Breast epithelium (tissue), 4 donors: ENCODE data around the gene ASCC1. TPM values are rescaled to one million over a fixed set of nuclear protein-coding genes. Genes with fewer than 3 reads are reported as not detected.

ENCODE experiments used
- DNase-seq, 2 donors: peaks; one replicate each; pipeline ENCODE4 v3.0.0-alpha.2; 2019; ENCODE audit warnings: low spot score in 2 of 2
- H3K27ac ChIP-seq, 2 donors: fragments of 200-600 bp; sonication (generic) in 1 of 2; one replicate each; pipeline ENCODE4 v1.5.1; 2016 to 2019; ENCODE audit warnings: mild to moderate bottlenecking in 1 of 2
- H3K27me3 ChIP-seq, 2 donors: fragments of 200-600 bp; sonication (generic) in 1 of 2; one replicate each; pipeline versions ENCODE4 v1.5.1 to v1.6.0; 2017 to 2019; ENCODE audit warnings: control low read depth in 1 of 2, mild to moderate bottlenecking in 1 of 2
- H3K36me3 ChIP-seq: fragments of 200-600 bp; one replicate; pipeline ENCODE4 v1.5.1; 2019
- H3K4me1 ChIP-seq, 2 donors: fragments of 200-600 bp; sonication (generic); one replicate each; pipeline ENCODE4 v1.5.1; 2016 to 2019; ENCODE audit warnings: control low read depth in 1 of 2
- H3K4me3 ChIP-seq, 3 donors: fragments of 200-600 bp; sonication (generic); 1 replicate in 2 of 3; 2 replicates in 1 of 3; pipeline ENCODE4 v1.5.1; 2016 to 2019; ENCODE audit warnings: mild to moderate bottlenecking in 3 of 3, moderate library complexity in 2 of 3
- H3K9me3 ChIP-seq, 2 donors: fragments of 200-600 bp; sonication (generic) in 1 of 2; one replicate each; pipeline ENCODE4 v1.5.1; 2016 to 2019; ENCODE audit warnings: control low read depth in 1 of 2
- POLR2A ChIP-seq: fragments of 450-650 bp; IDR thresholded peaks from one replicate; pipeline ENCODE4 v1.6.1; 2016; ENCODE audit warnings: antibody characterized with exemption, mild to moderate bottlenecking, moderate library complexity
- POLR2AphosphoS5 ChIP-seq, 3 donors: sonication (generic); formaldehyde crosslinking; IDR thresholded peaks; one replicate each; pipeline ENCODE4 v1.6.1; 2017; ENCODE audit warnings: antibody characterized with exemption in 3 of 3
- intact Hi-C: fragments of 100-400 bp; cut with DNase I; formaldehyde crosslinking; loops from one replicate; pipeline ENCODE4 v1.15.1; 2023; ENCODE audit warnings: low total_unique reads
- total RNA-seq, 3 donors: library from RNA; depleted of rRNA; stranded (reverse); fragments of >200 nt; gene quantifications; one replicate each; pipeline ENCODE4 v1.1.0, GENCODE V29; 2016
- TF ChIP-seq, protein P1 (sequence below), 3 donors: fragments of 450-650 bp; IDR thresholded peaks; one replicate each; pipeline ENCODE4 v1.5.1; 2016 to 2017; ENCODE audit warnings: antibody characterized with exemption in 3 of 3, mild to moderate bottlenecking in 3 of 3, moderate library complexity in 3 of 3

The ASCC1 gene
- total RNA-seq, 3 donors from 2014 or later = 28.5 to 42.9 (median 29.6) TPM

DNA sequence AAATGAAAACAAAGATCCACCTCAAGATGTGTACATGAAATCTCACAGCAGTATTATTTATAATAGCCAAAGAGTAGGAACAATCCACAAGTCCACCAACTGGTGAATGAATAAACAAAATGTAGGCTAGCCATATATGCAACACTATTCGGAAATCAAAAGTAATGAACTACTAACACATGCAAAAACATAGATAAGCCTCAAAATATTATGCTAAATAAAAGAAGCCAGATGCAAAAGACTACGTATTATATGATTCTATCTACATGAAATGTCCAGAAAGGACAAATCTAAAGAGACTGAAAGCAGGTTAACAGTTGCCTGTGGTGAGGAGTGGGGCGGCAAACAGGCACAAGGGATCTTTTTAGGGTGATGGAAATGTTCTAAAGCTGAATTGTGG lies 49.0 kb downstream of the ASCC1 start:
- intact Hi-C loops = no loop called here
- no peak overlapping the region for H3K27ac ChIP-seq
- TF ChIP-seq, protein P1, sequence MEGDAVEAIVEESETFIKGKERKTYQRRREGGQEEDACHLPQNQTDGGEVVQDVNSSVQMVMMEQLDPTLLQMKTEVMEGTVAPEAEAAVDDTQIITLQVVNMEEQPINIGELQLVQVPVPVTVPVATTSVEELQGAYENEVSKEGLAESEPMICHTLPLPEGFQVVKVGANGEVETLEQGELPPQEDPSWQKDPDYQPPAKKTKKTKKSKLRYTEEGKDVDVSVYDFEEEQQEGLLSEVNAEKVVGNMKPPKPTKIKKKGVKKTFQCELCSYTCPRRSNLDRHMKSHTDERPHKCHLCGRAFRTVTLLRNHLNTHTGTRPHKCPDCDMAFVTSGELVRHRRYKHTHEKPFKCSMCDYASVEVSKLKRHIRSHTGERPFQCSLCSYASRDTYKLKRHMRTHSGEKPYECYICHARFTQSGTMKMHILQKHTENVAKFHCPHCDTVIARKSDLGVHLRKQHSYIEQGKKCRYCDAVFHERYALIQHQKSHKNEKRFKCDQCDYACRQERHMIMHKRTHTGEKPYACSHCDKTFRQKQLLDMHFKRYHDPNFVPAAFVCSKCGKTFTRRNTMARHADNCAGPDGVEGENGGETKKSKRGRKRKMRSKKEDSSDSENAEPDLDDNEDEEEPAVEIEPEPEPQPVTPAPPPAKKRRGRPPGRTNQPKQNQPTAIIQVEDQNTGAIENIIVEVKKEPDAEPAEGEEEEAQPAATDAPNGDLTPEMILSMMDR (IDR thresholded peaks at IDR 0.05) = no peak
- TF ChIP-seq POLR2AphosphoS5 (IDR thresholded peaks at IDR 0.05) (no peak), POLR2A (no peak)
- no peaks in the 10 kb centered on the region for H3K36me3 ChIP-seq
- no peaks in the 10 kb centered on the region for H3K27me3 ChIP-seq
- H3K9me3 ChIP-seq = no peaks in the 10 kb centered on the region
- no peak overlapping the region for H3K4me3 ChIP-seq
- no peak for DNase-seq
- no peaks in the 10 kb centered on the region for H3K4me1 ChIP-seq

DNA sequence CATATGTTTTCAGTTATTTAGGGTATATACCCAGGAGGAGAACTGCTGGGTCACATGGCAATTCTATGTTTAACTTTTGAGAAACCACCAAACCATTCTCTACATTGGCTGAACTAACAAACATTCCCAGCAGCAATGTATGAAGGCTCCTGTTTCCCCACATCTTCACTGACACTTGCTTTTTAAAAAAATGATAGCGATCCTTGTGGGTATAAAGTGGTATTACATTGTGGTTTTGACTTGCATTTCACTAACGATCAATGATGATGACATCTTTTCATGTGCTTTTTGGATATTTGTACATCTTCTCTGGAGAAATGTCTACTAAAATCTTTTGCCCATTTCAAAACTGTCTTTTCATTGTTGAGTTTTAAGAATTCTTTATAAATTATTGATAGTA lies 51.5 kb downstream of the ASCC1 start:
- Histone ChIP-seq H3K27me3 (no peaks in the 10 kb centered on the region), H3K9me3 (no peaks in the 10 kb centered on the region), H3K36me3 (no peaks in the 10 kb centered on the region), H3K4me3 (no peak overlapping the region), H3K4me1 (no peaks in the 10 kb centered on the region), H3K27ac (no peak overlapping the region)
- intact Hi-C loops = no loop called here
- TF ChIP-seq, protein P1 (IDR thresholded peaks at IDR 0.05) = no peak
- TF ChIP-seq POLR2AphosphoS5 (IDR thresholded peaks at IDR 0.05) (no peak), POLR2A (no peak)
- no peak for DNase-seq

DNA sequence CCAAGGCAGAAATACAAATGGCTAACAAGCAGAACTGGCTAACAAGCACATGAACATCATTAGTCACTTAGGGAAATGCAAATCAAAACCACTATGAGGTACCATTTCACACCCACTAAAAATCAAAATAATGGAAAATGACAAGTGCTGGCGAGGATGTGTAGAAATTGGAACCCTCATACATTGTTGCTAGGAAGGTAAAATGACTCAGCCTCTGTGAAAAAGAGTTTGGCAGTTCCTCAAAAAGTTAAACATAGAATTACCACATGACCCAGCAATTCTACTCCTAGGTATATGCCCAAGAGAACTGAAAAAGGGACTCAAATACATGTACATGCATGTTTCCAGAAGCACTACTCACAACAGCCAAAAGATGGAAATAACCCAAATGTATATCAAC lies 53.1 kb downstream of the ASCC1 start:
- Histone ChIP-seq H3K4me3 (no peak overlapping the region), H3K27me3 (no peaks in the 10 kb centered on the region), H3K27ac (no peak overlapping the region), H3K4me1 (no peaks in the 10 kb centered on the region), H3K36me3 (no peaks in the 10 kb centered on the region), H3K9me3 (no peaks in the 10 kb centered on the region)
- DNase-seq = no peak
- TF ChIP-seq POLR2AphosphoS5 (IDR thresholded peaks at IDR 0.05) (no peak), POLR2A (no peak)
- TF ChIP-seq, protein P1 (IDR thresholded peaks at IDR 0.05) = no peak
- intact Hi-C loops = no loop called here

DNA sequence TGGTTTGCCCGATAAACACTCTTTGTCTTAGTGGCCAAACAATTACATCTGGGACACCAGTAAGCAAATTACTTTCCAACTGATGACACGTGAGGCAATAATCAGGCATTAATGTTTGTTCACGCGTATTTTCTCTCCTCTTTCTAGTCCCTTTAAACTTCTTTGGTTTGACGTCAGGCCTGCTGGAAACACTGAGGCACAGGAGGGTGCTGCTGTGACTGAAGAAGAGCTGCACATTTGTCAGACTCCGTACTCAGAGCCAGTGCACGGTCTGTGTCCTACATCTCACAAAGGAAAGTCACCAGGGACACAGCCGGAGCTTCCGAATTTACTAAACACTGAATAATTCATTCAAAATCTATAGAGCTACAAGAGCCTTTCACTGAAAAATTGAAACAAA lies 57.9 kb downstream of the ASCC1 start:
- intact Hi-C loops = no loop called here
- TF ChIP-seq POLR2A (no peak), POLR2AphosphoS5 (IDR thresholded peaks at IDR 0.05) (no peak)
- TF ChIP-seq, protein P1 (IDR thresholded peaks at IDR 0.05) = no peak

DNA sequence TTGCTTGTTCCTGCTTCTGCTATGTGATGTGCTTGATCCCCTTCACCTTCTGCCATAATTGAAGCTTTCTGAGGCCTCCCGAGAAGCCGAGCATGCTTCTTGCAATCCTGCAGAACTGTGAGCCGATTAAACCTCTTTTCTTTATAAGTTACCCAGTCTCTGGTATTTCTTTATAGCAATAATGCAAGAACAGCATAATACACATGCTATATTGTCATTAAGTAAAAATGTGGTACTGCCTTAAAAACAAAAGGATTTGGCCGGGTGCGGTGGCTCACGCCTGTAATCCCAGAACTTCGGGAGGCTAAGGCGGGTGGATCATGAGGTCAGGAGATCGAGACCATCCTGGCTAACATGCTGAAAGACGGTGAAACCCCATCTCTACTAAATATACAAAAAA lies 59.9 kb downstream of the ASCC1 start:
- Histone ChIP-seq H3K9me3 (no peaks in the 10 kb centered on the region), H3K4me1 (no peaks in the 10 kb centered on the region), H3K27me3 (no peaks in the 10 kb centered on the region), H3K27ac (no peak overlapping the region), H3K36me3 (no peaks in the 10 kb centered on the region), H3K4me3 (no peak overlapping the region)
- intact Hi-C loops = no loop called here
- no peak for DNase-seq
- TF ChIP-seq, protein P1 (IDR thresholded peaks at IDR 0.05) = no peak
- no peak for TF ChIP-seq POLR2A
- no peak for TF ChIP-seq POLR2AphosphoS5 (IDR thresholded peaks at IDR 0.05)

More for the DNA sequence above, 57.9 kb downstream of the ASCC1 start:
- no peak for DNase-seq
- Histone ChIP-seq H3K4me1 (no peaks in the 10 kb centered on the region), H3K4me3 (no peak overlapping the region), H3K9me3 (no peaks in the 10 kb centered on the region), H3K36me3 (no peaks in the 10 kb centered on the region), H3K27ac (no peak overlapping the region), H3K27me3 (no peaks in the 10 kb centered on the region)
